Loucy (cell line): ENCODE measurements around the gene MYO1D.

ENCODE experiments used
- EZH2phosphoT487 ChIP-seq: fragments of 200-600 bp; IDR thresholded peaks from 2 replicates; pipeline ENCODE4 v1.6.1; 2018; ENCODE audit warnings: antibody characterized with exemption, mild to moderate bottlenecking, moderate library complexity, borderline replicate concordance
- TF ChIP-seq, protein P1 (sequence below): fragments of 200-600 bp; sonication (generic); conservative IDR thresholded peaks from 2 replicates; pipeline ENCODE4 v1.5.1; 2014; ENCODE audit warnings: mild to moderate bottlenecking, antibody characterized with exemption, low read length

DNA sequence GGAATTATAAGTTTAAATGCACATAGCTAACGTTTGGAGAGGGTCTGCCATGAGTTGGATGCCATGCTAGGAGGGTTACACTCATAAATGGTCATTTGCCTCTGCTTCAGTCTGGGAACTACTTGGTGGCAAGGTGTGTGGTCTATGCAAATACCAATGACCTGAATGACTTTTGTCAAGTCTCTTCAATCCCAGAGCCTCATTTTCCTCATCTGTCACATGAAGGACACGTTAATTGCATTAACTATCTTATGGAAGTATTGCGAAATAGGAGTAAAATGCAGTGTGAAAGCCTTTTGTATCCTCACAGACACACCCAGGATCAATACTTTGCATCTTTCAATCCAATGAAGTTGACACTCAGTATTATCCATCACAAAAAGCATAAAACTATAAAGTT, 327.4 kb downstream of the MYO1D start:
- TF ChIP-seq, protein P1, sequence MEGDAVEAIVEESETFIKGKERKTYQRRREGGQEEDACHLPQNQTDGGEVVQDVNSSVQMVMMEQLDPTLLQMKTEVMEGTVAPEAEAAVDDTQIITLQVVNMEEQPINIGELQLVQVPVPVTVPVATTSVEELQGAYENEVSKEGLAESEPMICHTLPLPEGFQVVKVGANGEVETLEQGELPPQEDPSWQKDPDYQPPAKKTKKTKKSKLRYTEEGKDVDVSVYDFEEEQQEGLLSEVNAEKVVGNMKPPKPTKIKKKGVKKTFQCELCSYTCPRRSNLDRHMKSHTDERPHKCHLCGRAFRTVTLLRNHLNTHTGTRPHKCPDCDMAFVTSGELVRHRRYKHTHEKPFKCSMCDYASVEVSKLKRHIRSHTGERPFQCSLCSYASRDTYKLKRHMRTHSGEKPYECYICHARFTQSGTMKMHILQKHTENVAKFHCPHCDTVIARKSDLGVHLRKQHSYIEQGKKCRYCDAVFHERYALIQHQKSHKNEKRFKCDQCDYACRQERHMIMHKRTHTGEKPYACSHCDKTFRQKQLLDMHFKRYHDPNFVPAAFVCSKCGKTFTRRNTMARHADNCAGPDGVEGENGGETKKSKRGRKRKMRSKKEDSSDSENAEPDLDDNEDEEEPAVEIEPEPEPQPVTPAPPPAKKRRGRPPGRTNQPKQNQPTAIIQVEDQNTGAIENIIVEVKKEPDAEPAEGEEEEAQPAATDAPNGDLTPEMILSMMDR: no peak
- TF ChIP-seq EZH2phosphoT487: no peak
